ENCODE results near the gene CDK19. TPM values are rescaled to one million over a fixed set of nuclear protein-coding genes. Genes with fewer than 3 reads are reported as not detected.
"Not testable (repeated sequence)": the region's sequence is repeated elsewhere in the genome, so short reads cannot be mapped to it uniquely, and the experiment has no call there.

The CDK19 gene
- total RNA-seq, 1 donor: 15.6 TPM

GRCh38 chr6:110748453-110748852, 66.8 kb downstream of the CDK19 start:
- Histone ChIP-seq H3K4me2 (ENCODE audit: insufficient read depth, low read length) (no peak overlapping the region), H3K36me3 (ENCODE audit: insufficient read depth, low read length) (no peaks in the 10 kb centered on the region), H3K27ac (ENCODE audit: low read depth, low read length) (no peak overlapping the region), H3K9me3 (ENCODE audit: low read depth, low read length) (no peaks in the 10 kb centered on the region), H3K4me1 (ENCODE audit: insufficient read depth, low read length) (no peaks in the 10 kb centered on the region), H3K4me3 (ENCODE audit: insufficient read depth, low read length) (no peak overlapping the region), H3K79me2 (ENCODE audit: insufficient read depth, low read length) (no peaks in the 10 kb centered on the region), H2AFZ (ENCODE audit: low read length) (no peak overlapping the region), H3K27me3 (ENCODE audit: insufficient read depth, low read length) (no peaks in the 10 kb centered on the region), H4K20me1 (ENCODE audit: insufficient read depth, low read length) (no peaks in the 10 kb centered on the region)
- no peak for TF ChIP-seq CTCF (IDR thresholded peaks at IDR 0.05; ENCODE audit: extremely low read depth, low read depth, low read length)
- no peak for DNase-seq (ENCODE audit: insufficient read length, low spot score, missing footprints)

- no peak overlapping the region for H3K4me3 ChIP-seq (ENCODE audit: insufficient read depth, low read length)
- no peak overlapping the region for H3K4me2 ChIP-seq (ENCODE audit: insufficient read depth, low read length)
- no peaks in the 10 kb centered on the region for H4K20me1 ChIP-seq (ENCODE audit: insufficient read depth, low read length)
- H2AFZ ChIP-seq (ENCODE audit: low read length): no peak overlapping the region
- no peaks in the 10 kb centered on the region for H3K27me3 ChIP-seq (ENCODE audit: insufficient read depth, low read length)
- no peaks in the 10 kb centered on the region for H3K4me1 ChIP-seq (ENCODE audit: insufficient read depth, low read length)
- no peaks in the 10 kb centered on the region for H3K79me2 ChIP-seq (ENCODE audit: insufficient read depth, low read length)
- H3K9me3 ChIP-seq (ENCODE audit: low read depth, low read length): no peaks in the 10 kb centered on the region
- no peak for TF ChIP-seq CTCF (IDR thresholded peaks at IDR 0.05; ENCODE audit: extremely low read depth, low read depth, low read length)
- DNase-seq (ENCODE audit: insufficient read length, low spot score, missing footprints): no peak
- H3K27ac ChIP-seq (ENCODE audit: low read depth, low read length): no peak overlapping the region
- H3K36me3 ChIP-seq (ENCODE audit: insufficient read depth, low read length): no peaks in the 10 kb centered on the region
These were observed 68.6 kb downstream of the CDK19 start for GRCh38 chr6:110746680-110747079.

DNA sequence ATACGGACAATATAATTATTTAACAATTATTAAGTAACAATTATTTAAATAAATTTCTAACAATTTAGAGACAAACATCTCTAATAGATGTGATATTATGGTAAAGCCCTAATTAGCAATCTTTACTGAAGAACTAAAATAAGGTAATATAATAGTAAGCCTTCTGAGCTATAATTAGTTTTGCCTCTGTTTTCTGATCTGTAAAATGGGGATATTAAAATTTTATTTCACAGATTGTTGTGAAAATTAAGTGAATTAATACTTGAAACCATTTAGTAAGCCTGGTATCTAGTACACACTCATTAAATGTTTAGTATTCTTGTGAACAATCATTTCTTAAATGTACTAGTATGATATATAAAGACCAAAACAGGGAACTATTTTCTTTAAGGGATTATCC, 70.3 kb downstream of the CDK19 start:
- H3K4me1 ChIP-seq (ENCODE audit: insufficient read depth, low read length): no peaks in the 10 kb centered on the region
- no peak overlapping the region for H3K27ac ChIP-seq (ENCODE audit: low read depth, low read length)
- TF ChIP-seq CTCF (IDR thresholded peaks at IDR 0.05; ENCODE audit: extremely low read depth, low read depth, low read length): no peak
- H3K4me2 ChIP-seq (ENCODE audit: insufficient read depth, low read length): no peak overlapping the region
- no peak overlapping the region for H3K4me3 ChIP-seq (ENCODE audit: insufficient read depth, low read length)
- DNase-seq (ENCODE audit: insufficient read length, low spot score, missing footprints): no peak
- H3K36me3 ChIP-seq (ENCODE audit: insufficient read depth, low read length): no peaks in the 10 kb centered on the region
- peaks cover 3% of the 10 kb centered on the region for H3K9me3 ChIP-seq (ENCODE audit: low read depth, low read length)
- H2AFZ ChIP-seq (ENCODE audit: low read length): no peak overlapping the region
- H4K20me1 ChIP-seq (ENCODE audit: insufficient read depth, low read length): no peaks in the 10 kb centered on the region
- no peaks in the 10 kb centered on the region for H3K27me3 ChIP-seq (ENCODE audit: insufficient read depth, low read length)
- H3K79me2 ChIP-seq (ENCODE audit: insufficient read depth, low read length): no peaks in the 10 kb centered on the region

DNA sequence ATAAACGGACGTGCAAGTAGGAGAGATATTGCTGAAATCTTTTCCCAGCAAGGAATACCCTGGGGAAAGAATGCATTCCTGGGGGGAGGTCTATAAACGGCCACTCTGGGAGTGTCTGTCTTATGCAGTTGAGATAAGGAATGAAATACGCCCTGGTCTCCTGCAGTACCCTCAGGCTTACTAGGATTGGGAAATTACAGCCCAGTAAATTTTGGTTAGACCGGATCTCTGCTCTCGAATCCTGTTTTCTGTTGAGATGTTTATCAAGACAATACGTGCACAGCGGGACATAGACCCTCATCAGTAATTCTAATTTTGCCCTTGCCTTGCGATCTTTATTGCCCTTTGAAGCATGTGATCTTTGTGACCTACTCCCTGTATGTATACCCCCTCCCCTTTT, 72.7 kb downstream of the CDK19 start:
- not testable (repeated sequence) for H2AFZ ChIP-seq (ENCODE audit: low read length); H3K27ac ChIP-seq (ENCODE audit: low read depth, low read length); H3K4me3 ChIP-seq (ENCODE audit: insufficient read depth, low read length); H3K4me2 ChIP-seq (ENCODE audit: insufficient read depth, low read length); H3K36me3 ChIP-seq (ENCODE audit: insufficient read depth, low read length); H3K27me3 ChIP-seq (ENCODE audit: insufficient read depth, low read length); H3K4me1 ChIP-seq (ENCODE audit: insufficient read depth, low read length); H3K9me3 ChIP-seq (ENCODE audit: low read depth, low read length); H3K79me2 ChIP-seq (ENCODE audit: insufficient read depth, low read length); H4K20me1 ChIP-seq (ENCODE audit: insufficient read depth, low read length); DNase-seq (ENCODE audit: insufficient read length, low spot score, missing footprints)

- no peaks in the 10 kb centered on the region for H3K36me3 ChIP-seq (ENCODE audit: insufficient read depth, low read length)
- TF ChIP-seq CTCF (IDR thresholded peaks at IDR 0.05; ENCODE audit: extremely low read depth, low read depth, low read length): no peak
- no peak overlapping the region for H2AFZ ChIP-seq (ENCODE audit: low read length)
These were observed 73.8 kb downstream of the CDK19 start for GRCh38 chr6:110741517-110741916.

More at GRCh38 chr6:110741517-110741916, 73.8 kb downstream of the CDK19 start:
- H3K9me3 ChIP-seq (ENCODE audit: low read depth, low read length): peaks cover 3% of the 10 kb centered on the region
- no peaks in the 10 kb centered on the region for H3K27me3 ChIP-seq (ENCODE audit: insufficient read depth, low read length)
- H3K4me3 ChIP-seq (ENCODE audit: insufficient read depth, low read length): no peak overlapping the region
- no peaks in the 10 kb centered on the region for H3K79me2 ChIP-seq (ENCODE audit: insufficient read depth, low read length)
- DNase-seq (ENCODE audit: insufficient read length, low spot score, missing footprints): no peak
- no peak overlapping the region for H3K27ac ChIP-seq (ENCODE audit: low read depth, low read length)
- H4K20me1 ChIP-seq (ENCODE audit: insufficient read depth, low read length): no peaks in the 10 kb centered on the region
- no peak overlapping the region for H3K4me2 ChIP-seq (ENCODE audit: insufficient read depth, low read length)
- H3K4me1 ChIP-seq (ENCODE audit: insufficient read depth, low read length): no peaks in the 10 kb centered on the region
